H1 (cell line): ENCODE results near the gene CGGBP1. TPM values are rescaled to one million over a fixed set of nuclear protein-coding genes. Genes with fewer than 3 reads are reported as not detected.

Experiments used
- CHD2 ChIP-seq: IDR thresholded peaks from 2 replicates; pipeline ENCODE4 v1.6.1; 2012; ENCODE audit warnings: low read length, improper control_type of control experiment
- CTCF ChIP-seq, 3 experiments: IDR thresholded peaks; 1 replicate in 2 of 3; 2 replicates in 1 of 3; pipeline versions ENCODE4 v1.5.1 to v1.6.1; 2011; ENCODE audit warnings: low read length in 3 of 3, mild to moderate bottlenecking in 3 of 3, inconsistent platforms in 2 of 3, low read depth in 1 of 3, moderate library complexity in 1 of 3; ENCODE audit not compliant: insufficient read depth in 1 of 3; ENCODE audit errors: control extremely low read depth in 1 of 3
- POLR2A ChIP-seq, 2 experiments: IDR thresholded peaks; 1 replicate in 1 of 2; 2 replicates in 1 of 2; pipeline ENCODE4 v1.6.1; 2011; ENCODE audit warnings: low read depth in 2 of 2, low read length in 2 of 2, mild to moderate bottlenecking in 2 of 2; ENCODE audit errors: control extremely low read depth in 1 of 2
- POLR2AphosphoS5 ChIP-seq: IDR thresholded peaks from 2 replicates; pipeline ENCODE4 v1.6.1; 2011; ENCODE audit warnings: low read depth, low read length
- RBBP5 ChIP-seq: IDR thresholded peaks from 2 replicates; pipeline ENCODE4 v1.7.1; 2012; ENCODE audit warnings: low read depth, mild to moderate bottlenecking, inconsistent platforms, low read length, moderate library complexity, borderline replicate concordance
- SIN3A ChIP-seq, 2 experiments: IDR thresholded peaks in 1 of 2; conservative IDR thresholded peaks in 1 of 2; 2 replicates each; pipeline ENCODE4 v1.6.1; 2011 to 2012; ENCODE audit warnings: low read length in 2 of 2, improper control_type of control experiment in 1 of 2, low read depth in 1 of 2, mild to moderate bottlenecking in 1 of 2
- SP1 ChIP-seq: IDR thresholded peaks from 2 replicates; pipeline ENCODE4 v1.6.1; 2011; ENCODE audit warnings: low read depth, low read length
- TAF7 ChIP-seq: optimal IDR thresholded peaks from 2 replicates; pipeline ENCODE3; 2011; ENCODE audit warnings: low read depth, mild to moderate bottlenecking, inconsistent platforms, low read length, moderate library complexity, borderline replicate concordance
- USF2 ChIP-seq: IDR thresholded peaks from 2 replicates; pipeline ENCODE4 v1.6.1; 2011; ENCODE audit warnings: low read length, improper control_type of control experiment
- polyA plus RNA-seq, 7 experiments: library from polyadenylated mRNA; depleted of rRNA in 3 of 7; stranded (reverse) in 5 of 7; unstranded in 2 of 7; fragments of >200 nt in 5 of 7; fragments of 200-250 nt in 2 of 7; gene quantifications; 1 replicate in 5 of 7; 2 replicates in 1 of 7; 4 replicates in 1 of 7; pipeline versions ENCODE4 v1.2.1 to v1.2.3, GENCODE V29; 2011 to 2013; ENCODE audit warnings: missing spikeins in 2 of 7, mixed read lengths in 2 of 7
- total RNA-seq: library from RNA; stranded (reverse); fragmentation: NEBNext Ultra II Directional; extraction: Animal tissue kit (Norgen Biotek cat#: 25700); gene quantifications from 2 replicates; pipeline ENCODE4 v1.2.1, GENCODE V29; 2021
- TF ChIP-seq, protein P1 (sequence below): IDR thresholded peaks from 2 replicates; pipeline ENCODE4 v1.6.1; 2012; ENCODE audit warnings: low read length, inconsistent platforms

The CGGBP1 gene
- total and polyA plus RNA-seq, 2 of the 8 experiments (the other 6 are each of a cell fraction or from before 2014, with no cell fraction given) = 22.9 to 61.4 TPM

DNA sequence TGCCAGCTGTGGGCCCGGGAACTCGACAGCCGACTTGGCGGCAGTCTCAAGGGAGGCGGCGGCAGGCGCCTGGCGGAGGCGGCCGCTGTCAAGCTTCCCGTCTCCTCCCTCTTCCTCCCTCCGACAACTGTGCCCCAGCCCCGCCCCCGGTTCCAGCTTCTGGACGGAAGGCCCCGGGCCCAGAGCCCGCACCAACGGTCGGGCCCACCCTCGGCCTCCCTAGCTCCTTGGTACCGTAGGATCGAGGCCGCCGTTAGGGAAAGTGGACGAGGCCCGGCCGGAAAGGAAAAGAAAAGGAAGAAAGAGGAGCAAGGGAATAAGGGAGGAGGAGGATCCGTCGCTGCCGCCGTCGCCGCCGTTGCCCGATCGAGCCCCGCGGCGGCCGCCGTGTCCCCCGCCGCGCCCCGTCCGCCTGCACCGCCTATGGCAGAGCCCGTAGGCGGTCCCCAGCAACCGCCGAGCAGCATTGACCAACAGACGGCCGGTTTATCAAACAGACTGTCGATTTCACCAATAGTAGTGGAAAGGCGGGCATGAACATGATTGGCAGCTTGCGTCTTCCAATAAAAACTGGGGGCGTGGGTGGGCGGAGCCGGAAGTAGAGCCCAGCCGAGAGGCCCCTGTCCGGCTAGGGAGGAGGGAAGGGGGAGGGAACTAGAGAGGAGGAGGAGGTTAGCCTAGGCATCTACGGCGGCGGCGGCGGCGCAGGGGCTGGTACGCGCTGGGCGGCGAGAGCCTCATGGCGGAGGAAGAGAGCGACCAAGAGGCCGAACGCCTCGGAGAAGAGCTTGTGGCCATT is at the start of gene CGGBP1, which contains the start of gene ZNF654 (continued):
- TF ChIP-seq CTCF (IDR thresholded peaks at IDR 0.05; ENCODE audit: control extremely low read depth in 1 of 3, insufficient read depth in 1 of 3, low read depth in 1 of 3, low read length in 3 of 3) = no peak
- TF ChIP-seq CHD2 = peak; percentile 95
- TF ChIP-seq TAF7 = peak; percentile 42
- TF ChIP-seq USF2 = no peak
- TF ChIP-seq, protein P1, sequence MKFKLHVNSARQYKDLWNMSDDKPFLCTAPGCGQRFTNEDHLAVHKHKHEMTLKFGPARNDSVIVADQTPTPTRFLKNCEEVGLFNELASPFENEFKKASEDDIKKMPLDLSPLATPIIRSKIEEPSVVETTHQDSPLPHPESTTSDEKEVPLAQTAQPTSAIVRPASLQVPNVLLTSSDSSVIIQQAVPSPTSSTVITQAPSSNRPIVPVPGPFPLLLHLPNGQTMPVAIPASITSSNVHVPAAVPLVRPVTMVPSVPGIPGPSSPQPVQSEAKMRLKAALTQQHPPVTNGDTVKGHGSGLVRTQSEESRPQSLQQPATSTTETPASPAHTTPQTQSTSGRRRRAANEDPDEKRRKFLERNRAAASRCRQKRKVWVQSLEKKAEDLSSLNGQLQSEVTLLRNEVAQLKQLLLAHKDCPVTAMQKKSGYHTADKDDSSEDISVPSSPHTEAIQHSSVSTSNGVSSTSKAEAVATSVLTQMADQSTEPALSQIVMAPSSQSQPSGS = no peak
- peak; percentile 99 for TF ChIP-seq SP1
- TF ChIP-seq POLR2A (IDR thresholded peaks at IDR 0.05; ENCODE audit: control extremely low read depth in 1 of 2, low read depth in 2 of 2, low read length in 2 of 2) = peak; percentile 62 to 70; a peak in 2 of 3 replicates
- TF ChIP-seq SIN3A (conservative IDR thresholded peaks at IDR 0.05 in 1 of 2, IDR thresholded peaks at IDR 0.05 in 1 of 2; ENCODE audit: low read depth in 1 of 2, low read length in 2 of 2) = no peak; a peak in 2 of 4 replicates
- peak; percentile 57; the same call in 1 of the 2 replicates for TF ChIP-seq RBBP5
- TF ChIP-seq POLR2AphosphoS5 = peak; percentile 73
- TF ChIP-seq, all 59 proteins: peak for 18
